GM19035 (cell line): ENCODE data around the gene UMODL1.
A peak's percentile ranks its signal among the peaks of the same experiment; 100 is the strongest.

Experiments
- ATAC-seq: cut with Tn5 transposase; IDR thresholded peaks from one replicate; pipeline ENCODE4 v1.9.1; 2021; ENCODE audit not compliant: unreplicated experiment

The UMODL1 gene

GRCh38 chr21:42058631-42059111, 12.4 kb upstream of the UMODL1 start:
- no peak for ATAC-seq

GRCh38 chr21:42059141-42059540, 12.0 kb upstream of the UMODL1 start:
- no peak for ATAC-seq

GRCh38 chr21:42059721-42060120, 11.4 kb upstream of the UMODL1 start:
- no peak for ATAC-seq

- ATAC-seq, result no peak
Observed at GRCh38 chr21:42060166-42060565, 11.0 kb upstream of the UMODL1 start.

DNA sequence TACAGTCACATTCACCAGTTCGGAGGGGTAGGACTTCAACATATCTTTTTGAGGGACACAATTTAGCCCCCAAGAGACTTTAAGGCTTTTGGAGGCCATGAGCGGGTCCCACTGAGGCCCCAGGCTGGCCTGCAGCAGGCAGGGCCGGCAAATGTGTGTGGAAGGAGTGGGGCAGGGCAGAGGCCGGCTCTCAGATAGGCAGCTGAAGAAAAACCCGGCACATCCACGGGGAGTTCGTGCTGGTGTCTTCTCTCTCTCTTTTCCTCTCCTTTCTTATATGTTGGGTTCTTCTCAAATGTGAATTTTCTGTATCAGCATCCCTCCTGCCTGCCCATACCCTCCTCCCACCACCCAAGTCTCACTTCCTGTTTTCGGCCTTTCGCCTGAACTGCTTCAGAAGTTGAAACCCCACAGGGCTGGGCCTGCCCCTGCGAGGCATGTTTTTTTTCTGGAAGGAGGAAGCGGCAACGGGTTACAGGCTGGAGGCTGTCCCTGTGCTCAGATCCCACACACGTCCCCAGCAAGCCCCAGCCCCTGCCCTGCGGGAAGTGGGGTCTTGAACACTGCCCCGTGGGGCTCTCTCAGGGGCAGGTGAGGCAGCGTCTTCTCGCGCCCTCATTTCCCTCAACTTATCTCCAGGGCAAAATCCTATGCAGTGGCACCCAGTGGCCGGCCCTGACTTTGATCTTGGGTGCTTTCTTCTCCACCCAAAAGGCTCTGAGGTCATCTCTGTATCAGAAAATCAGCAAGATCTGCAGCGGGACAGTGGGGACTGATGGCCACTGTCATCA, 9.7 kb upstream of the UMODL1 start:
- ATAC-seq, result peak; percentile 34

DNA sequence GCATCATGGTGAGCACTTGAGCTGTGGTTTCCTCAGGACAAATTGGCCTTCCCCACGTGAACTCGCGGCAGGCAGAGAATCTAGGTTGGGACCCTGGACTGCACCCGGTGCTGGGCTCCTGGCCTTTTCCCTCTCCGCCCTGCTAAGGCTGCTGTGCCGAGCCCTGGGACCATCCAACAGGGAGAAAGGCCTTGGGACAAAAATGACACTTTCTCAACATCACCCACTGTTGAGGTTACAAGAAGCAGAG, 9.2 kb upstream of the UMODL1 start:
- no peak for ATAC-seq

- peak; percentile 67 for ATAC-seq
Observed at GRCh38 chr21:42062236-42063022, 8.7 kb upstream of the UMODL1 start.

GRCh38 chr21:42063191-42063570, 7.9 kb upstream of the UMODL1 start:
- no peak for ATAC-seq

GRCh38 chr21:42063571-42064521, 7.3 kb upstream of the UMODL1 start:
- peak; percentile 36 for ATAC-seq

DNA sequence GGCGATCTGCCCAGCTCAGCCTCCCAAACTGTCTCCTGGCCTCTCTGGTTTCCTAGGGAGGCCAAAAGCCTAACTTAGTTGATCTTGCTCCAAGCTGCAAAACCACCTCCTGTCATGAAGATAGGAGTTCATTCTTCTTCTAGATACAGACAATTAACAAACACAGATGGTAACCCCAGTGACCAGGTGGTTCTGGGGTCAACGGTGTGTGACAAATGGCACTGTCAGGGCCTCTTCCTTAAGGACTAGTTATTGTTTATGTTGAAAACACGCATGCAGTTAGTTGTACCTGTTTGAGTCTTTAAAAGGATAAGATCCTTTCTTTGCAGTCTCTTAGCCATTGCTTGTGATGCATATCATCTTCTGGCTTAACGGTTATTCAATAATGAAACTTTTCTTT, 4.6 kb upstream of the UMODL1 start:
- ATAC-seq, result no peak

- no peak for ATAC-seq
Observed at GRCh38 chr21:42067531-42068255, 3.4 kb upstream of the UMODL1 start.

DNA sequence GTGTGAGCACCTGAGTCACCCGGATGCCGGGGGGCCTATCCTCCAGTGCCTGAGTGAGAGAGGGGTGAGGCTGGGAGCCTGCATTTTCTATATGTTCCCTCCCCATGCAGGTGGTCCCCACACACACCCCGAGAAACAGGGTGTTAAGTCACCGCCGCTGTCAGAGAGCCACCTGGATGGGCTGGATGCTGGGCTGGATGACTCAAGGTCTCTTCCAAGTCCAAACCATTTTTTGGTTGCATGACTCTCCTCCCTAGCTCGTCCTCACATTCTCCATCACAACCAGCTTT, 2.9 kb upstream of the UMODL1 start:
- ATAC-seq, result no peak

- no peak for ATAC-seq
Observed at GRCh38 chr21:42068592-42068991, 2.5 kb upstream of the UMODL1 start.

DNA sequence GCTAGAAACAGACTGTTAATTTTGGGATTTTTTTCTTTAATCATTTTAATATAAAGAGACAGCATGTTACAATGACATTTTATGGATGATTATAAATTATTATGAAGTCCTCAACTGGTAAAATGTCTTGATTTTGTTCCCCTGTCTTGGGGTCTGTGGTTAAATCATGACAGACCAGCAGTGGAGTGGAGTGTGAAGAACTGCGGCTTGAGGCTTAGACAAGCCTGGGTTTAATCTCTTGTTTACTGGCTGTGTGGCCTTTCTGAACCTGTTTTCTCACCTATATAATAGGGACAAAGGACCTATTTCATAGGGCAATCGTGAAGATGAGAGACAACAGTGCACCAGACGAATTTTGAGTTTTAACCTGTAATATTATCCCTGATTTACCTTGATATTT, 1.8 kb upstream of the UMODL1 start:
- ATAC-seq, result no peak

- no peak for ATAC-seq
Observed at GRCh38 chr21:42069843-42070242, 1.3 kb upstream of the UMODL1 start.

GRCh38 chr21:42073145-42074099, 2.3 kb downstream of the UMODL1 start:
- no peak for ATAC-seq

DNA sequence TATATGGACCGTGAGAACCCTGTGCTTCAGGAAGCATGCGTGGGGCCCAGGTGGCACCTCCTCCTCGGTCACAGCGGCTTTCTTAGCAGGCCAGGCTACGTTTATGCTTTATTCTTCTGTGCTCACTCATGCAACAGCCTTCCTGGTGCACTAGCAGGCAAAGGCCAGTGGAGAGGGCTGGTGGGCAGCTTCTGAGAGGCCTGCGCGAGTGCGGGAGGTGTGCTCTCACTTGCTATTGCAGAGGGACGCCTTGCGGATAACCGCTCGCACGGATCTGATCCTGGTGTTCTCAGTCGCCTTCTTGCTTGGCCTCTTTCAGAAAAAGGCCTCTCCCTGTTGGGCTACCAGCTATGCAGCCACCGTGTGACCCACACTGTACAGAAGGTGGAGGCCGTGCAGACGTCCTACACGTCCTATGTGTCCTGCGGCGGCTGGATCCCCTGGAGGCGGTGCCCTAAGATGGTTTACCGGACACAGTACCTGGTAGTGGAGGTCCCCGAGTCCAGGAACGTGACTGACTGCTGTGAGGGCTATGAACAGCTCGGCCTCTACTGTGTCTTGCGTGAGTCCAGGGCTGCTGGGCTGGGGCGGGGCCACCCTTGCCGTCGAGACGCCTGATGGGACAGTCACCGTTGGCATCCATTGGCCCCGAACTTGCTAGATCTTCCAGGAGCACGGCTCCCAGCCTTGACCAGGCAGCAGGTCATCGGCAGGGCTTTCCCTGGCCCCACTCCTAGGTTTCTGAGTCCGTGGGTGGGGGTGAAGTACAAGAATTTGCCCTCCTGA, 4.8 kb downstream of the UMODL1 start:
- ATAC-seq, result no peak

DNA sequence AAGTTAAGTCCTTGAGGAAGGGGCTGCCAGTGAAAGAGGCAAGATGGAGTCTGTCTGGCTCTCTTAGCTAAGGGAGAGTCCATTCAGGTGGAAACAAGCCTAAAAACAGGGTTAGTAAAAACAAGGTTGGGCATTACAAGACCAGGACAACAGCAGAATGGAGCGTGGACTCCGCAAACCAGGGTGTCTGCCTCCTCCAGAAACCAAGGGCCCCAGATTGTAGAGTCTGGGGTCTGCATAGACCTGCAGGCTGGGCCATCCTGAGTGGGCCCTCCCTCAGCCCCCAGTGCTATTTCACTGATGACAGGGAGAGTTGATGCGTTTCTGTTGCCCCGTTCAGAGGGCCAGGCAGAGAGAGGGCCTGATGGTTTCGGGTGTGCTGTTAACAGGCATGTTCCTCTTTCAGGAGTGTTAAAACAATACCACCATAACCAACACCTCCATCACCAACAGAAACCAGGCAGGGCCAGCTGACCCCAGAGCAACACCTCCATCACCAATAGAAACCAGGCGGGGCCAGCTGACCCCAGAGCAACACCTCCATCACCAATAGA, 6.6 kb downstream of the UMODL1 start:
- peak; percentile 82 for ATAC-seq
